ENCODE measurements around the gene CDC42BPB.

GRCh38 chr14:103009559-103009958 is 47.8 kb downstream of the CDC42BPB start:
- TF ChIP-seq CTCF (IDR thresholded peaks at IDR 0.05) (no peak), POLR2A (IDR thresholded peaks at IDR 0.05) (no peak)

Data from Peyer's patch (tissue), 4 donors.